ENCODE data around the gene TSPEAR.

DNA sequence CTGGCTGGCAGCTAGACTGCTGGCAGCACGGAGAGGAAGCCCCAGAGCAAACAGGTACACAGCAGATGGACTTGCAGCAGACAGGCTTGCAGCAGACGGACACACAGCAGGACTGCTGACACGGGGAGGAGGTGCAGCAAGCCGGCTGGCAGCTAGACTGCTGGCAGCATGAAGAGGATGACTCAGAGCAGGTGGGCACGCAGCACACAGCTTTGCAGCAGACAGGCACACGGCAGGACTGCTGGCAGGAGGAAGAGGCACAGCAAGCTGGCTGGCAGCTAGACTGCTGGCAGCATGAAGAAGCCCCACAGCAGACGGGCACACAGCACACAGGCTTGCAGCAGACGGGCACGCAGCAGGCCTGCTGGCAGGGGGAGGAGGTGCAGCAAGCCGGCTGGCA, 160.6 kb downstream of the TSPEAR start:
- TF ChIP-seq, protein P1, sequence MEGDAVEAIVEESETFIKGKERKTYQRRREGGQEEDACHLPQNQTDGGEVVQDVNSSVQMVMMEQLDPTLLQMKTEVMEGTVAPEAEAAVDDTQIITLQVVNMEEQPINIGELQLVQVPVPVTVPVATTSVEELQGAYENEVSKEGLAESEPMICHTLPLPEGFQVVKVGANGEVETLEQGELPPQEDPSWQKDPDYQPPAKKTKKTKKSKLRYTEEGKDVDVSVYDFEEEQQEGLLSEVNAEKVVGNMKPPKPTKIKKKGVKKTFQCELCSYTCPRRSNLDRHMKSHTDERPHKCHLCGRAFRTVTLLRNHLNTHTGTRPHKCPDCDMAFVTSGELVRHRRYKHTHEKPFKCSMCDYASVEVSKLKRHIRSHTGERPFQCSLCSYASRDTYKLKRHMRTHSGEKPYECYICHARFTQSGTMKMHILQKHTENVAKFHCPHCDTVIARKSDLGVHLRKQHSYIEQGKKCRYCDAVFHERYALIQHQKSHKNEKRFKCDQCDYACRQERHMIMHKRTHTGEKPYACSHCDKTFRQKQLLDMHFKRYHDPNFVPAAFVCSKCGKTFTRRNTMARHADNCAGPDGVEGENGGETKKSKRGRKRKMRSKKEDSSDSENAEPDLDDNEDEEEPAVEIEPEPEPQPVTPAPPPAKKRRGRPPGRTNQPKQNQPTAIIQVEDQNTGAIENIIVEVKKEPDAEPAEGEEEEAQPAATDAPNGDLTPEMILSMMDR (IDR thresholded peaks at IDR 0.05), result no peak
- TF ChIP-seq POLR2A (IDR thresholded peaks at IDR 0.05), result no peak

All from thyroid gland (tissue), 4 donors.